ENCODE results near the gene JMJD8. TPM values are rescaled to one million over a fixed set of nuclear protein-coding genes. Genes with fewer than 3 reads are reported as not detected.

JMJD8 gene
- total and polyA plus RNA-seq, 9 of the 15 experiments (the other 6 are each of a cell fraction or from before 2014, with no cell fraction given): 1.2 to 50.6 (median 29.3) TPM

- TF ChIP-seq ZNF655 (CRISPR knock-in tag; IDR thresholded peaks at IDR 0.05) (no peak), BMI1 (IDR thresholded peaks at IDR 0.05; ENCODE audit: low read length) (no peak), ZNF146 (CRISPR knock-in tag; IDR thresholded peaks at IDR 0.05; ENCODE audit: unreplicated experiment) (no peak), NFIX (CRISPR knock-in tag; IDR thresholded peaks at IDR 0.05; ENCODE audit: low read depth) (no peak), NCOA6 (IDR thresholded peaks at IDR 0.05) (peak; percentile 96; the same call in 1 of the 2 replicates), SAFB (IDR thresholded peaks at IDR 0.05; ENCODE audit: borderline replicate concordance, low read depth, low read length) (peak; percentile 94), RBM14 (IDR thresholded peaks at IDR 0.05; ENCODE audit: borderline replicate concordance, insufficient read depth, low read depth, low read length) (no peak), CHD7 (IDR thresholded peaks at IDR 0.05; ENCODE audit: low read depth, low read length) (no peak), KLF13 (tag; IDR thresholded peaks at IDR 0.05; ENCODE audit: borderline replicate concordance, low read depth) (peak; percentile 69; the same call in 1 of the 2 replicates), NCOA4 (IDR thresholded peaks at IDR 0.05; ENCODE audit: partially characterized antibody) (no peak), TCF7L2 (IDR thresholded peaks at IDR 0.05; ENCODE audit: low read depth, low read length) (no peak), ATF7 (IDR thresholded peaks at IDR 0.05) (peak; percentile 54), FUS (optimal IDR thresholded peaks at IDR 0.05; ENCODE audit: low read depth, low read length) (no peak)
These were observed 4.1 kb downstream of the JMJD8 start, which contains the start of gene STUB1 (continued) for GRCh38 chr16:679814-680624.

Data from K562 (cell line).